GM12878 (cell line): ENCODE data around the gene KIF23. TPM values are rescaled to one million over a fixed set of nuclear protein-coding genes. Genes with fewer than 3 reads are reported as not detected.

Experiments
- ATAC-seq: fragments of 200-7000 bp; cut with Tn5 transposase; 3 replicates; pipeline ENCODE4 v1.9.1; 2020; ENCODE audit warnings: mild to moderate bottlenecking, moderate library complexity
- BruUV-seq: library from RNA; stranded (reverse); fragments of 400-500 nt; replicated peaks from 2 replicates; lab custom pipeline; 2021; lab: Mats Ljungman, UMichigan
- CTCF ChIA-PET: fragments of 300-600 bp; sonication (Branson Sonifier 250); formaldehyde crosslinking; extraction: SDS; loops from one replicate; lab custom pipeline; 2021; ENCODE audit warnings: inconsistent platforms; lab: Yijun Ruan, JAX
- POLR2A ChIA-PET: fragments of 350-600 bp; formaldehyde crosslinking; extraction: SDS; loops from one replicate; lab custom pipeline; 2021; ENCODE audit warnings: inconsistent platforms; lab: Charles Lee
- RAD21 ChIA-PET: fragments of 300-600 bp; sonication (Branson Sonifier 250); formaldehyde crosslinking; loops from one replicate; lab custom pipeline; 2023; ENCODE audit warnings: antibody characterized with exemption; ENCODE audit not compliant: unreplicated experiment; lab: Charles Lee
- SMC1A ChIA-PET: fragments of 300-600 bp; sonication (Branson Sonifier 250); formaldehyde crosslinking; loops from one replicate; lab custom pipeline; 2023; ENCODE audit not compliant: unreplicated experiment, uncharacterized antibody; lab: Charles Lee
- DNase-seq: peaks from one replicate; pipeline ENCODE4 v3.0.0-alpha.2; 2011; ENCODE audit warnings: low read depth, low spot score
- FAIRE-seq: peaks from 3 replicates; lab custom pipeline; 2011; peaks lifted over from hg19 to GRCh38; lab: Jason Lieb, UNC
- H2AFZ ChIP-seq: 2 replicates; pipeline ENCODE4 v1.6.0; 2011; ENCODE audit warnings: low read depth, low read length, control low read depth; ENCODE audit not compliant: control insufficient read depth
- H3K27ac ChIP-seq: 2 replicates; pipeline ENCODE4 v1.5.1; 2011; ENCODE audit warnings: control low read depth; ENCODE audit not compliant: control insufficient read depth, insufficient read depth
- H3K27me3 ChIP-seq, 2 experiments: replicated peaks in 1 of 2; 2 replicates each; pipeline versions ENCODE4 v1.6.0 to v1.6.1; 2011; ENCODE audit warnings: low read length in 1 of 2; ENCODE audit not compliant: control insufficient read depth in 2 of 2, insufficient read depth in 2 of 2
- H3K36me3 ChIP-seq, 2 experiments: 2 replicates each; pipeline ENCODE4 v1.5.1; 2011; ENCODE audit warnings: low read length in 1 of 2; ENCODE audit not compliant: control insufficient read depth in 2 of 2, insufficient read depth in 2 of 2
- H3K4me1 ChIP-seq: 2 replicates; pipeline ENCODE4 v1.6.1; 2011; ENCODE audit warnings: mild to moderate bottlenecking, low read length, moderate library complexity, mixed read lengths; ENCODE audit not compliant: control insufficient read depth, insufficient read depth
- H3K4me2 ChIP-seq: 2 replicates; pipeline ENCODE4 v1.6.0; 2011; ENCODE audit warnings: control low read depth; ENCODE audit not compliant: control insufficient read depth, insufficient read depth
- H3K4me3 ChIP-seq: fragments of 200-600 bp; sonication (generic); 2 replicates; pipeline ENCODE4 v1.5.1; 2016
- H3K79me2 ChIP-seq: 2 replicates; pipeline ENCODE4 v1.6.0; 2011; ENCODE audit warnings: low read length; ENCODE audit not compliant: control insufficient read depth, insufficient read depth
- H3K9ac ChIP-seq: 2 replicates; pipeline ENCODE4 v1.8.0; 2011; ENCODE audit warnings: low read length, control low read depth, mixed read lengths; ENCODE audit not compliant: control insufficient read depth, insufficient read depth
- H3K9me3 ChIP-seq: replicated peaks from 3 replicates; pipeline ENCODE4 v1.5.1; 2011; ENCODE audit warnings: mild to moderate bottlenecking, low read length; ENCODE audit not compliant: control insufficient read depth, insufficient read depth
- H4K20me1 ChIP-seq: 2 replicates; pipeline ENCODE4 v1.6.0; 2011; ENCODE audit not compliant: control insufficient read depth, insufficient read depth
- BHLHE40 ChIP-seq, 2 experiments: fragments of 450-650 bp in 1 of 2; IDR thresholded peaks; 2 replicates each; pipeline ENCODE4 v1.6.1; 2011 to 2017; ENCODE audit warnings: low read depth in 2 of 2, borderline replicate concordance in 1 of 2, improper control_type of control experiment in 1 of 2, low read length in 1 of 2, mild to moderate bottlenecking in 1 of 2
- GABPA ChIP-seq: IDR thresholded peaks from 2 replicates; pipeline ENCODE4 v1.6.1; 2014; ENCODE audit warnings: antibody characterized with exemption, low read depth, mild to moderate bottlenecking, inconsistent platforms
- MEF2A ChIP-seq: IDR thresholded peaks from 2 replicates; pipeline ENCODE4 v1.6.1; 2011; ENCODE audit warnings: low read depth, mild to moderate bottlenecking, low read length, moderate library complexity; ENCODE audit not compliant: insufficient read depth
- NR2C2 ChIP-seq: IDR thresholded peaks from 2 replicates; pipeline ENCODE4 v1.6.1; 2011; ENCODE audit warnings: borderline replicate concordance, low read depth; ENCODE audit not compliant: control insufficient read depth, insufficient read length
- RBBP5 ChIP-seq: fragments of 200-600 bp; sonication (generic); conservative IDR thresholded peaks from 2 replicates; pipeline ENCODE4 v1.6.1; 2016
- SKIL ChIP-seq: fragments of 450-650 bp; IDR thresholded peaks from 2 replicates; pipeline ENCODE4 v1.6.1; 2017; ENCODE audit warnings: mild to moderate bottlenecking, low read depth, inconsistent platforms; ENCODE audit not compliant: poor library complexity, severe bottlenecking
- SMAD1 ChIP-seq: fragments of 450-650 bp; IDR thresholded peaks from 2 replicates; pipeline ENCODE4 v1.6.1; 2018; ENCODE audit warnings: mild to moderate bottlenecking, low read depth; ENCODE audit not compliant: partially characterized antibody
- SMAD5 ChIP-seq: IDR thresholded peaks from 2 replicates; pipeline ENCODE4 v1.6.1; 2016; ENCODE audit warnings: antibody characterized with exemption, low read depth
- ZBTB40 ChIP-seq: fragments of 450-650 bp; IDR thresholded peaks from 2 replicates; pipeline ENCODE4 v1.6.1; 2016; ENCODE audit warnings: mild to moderate bottlenecking, moderate library complexity, borderline replicate concordance
- in situ Hi-C: fragments of 300-500 bp; cut with MboI; formaldehyde crosslinking; loops from 9 replicates; pipeline ENCODE4 v1.14.3; 2018; ENCODE audit warnings: mixed read lengths
- intact Hi-C: fragments of 100-400 bp; cut with micrococcal nuclease; formaldehyde crosslinking; loops from one replicate; pipeline ENCODE4 v1.14.2; 2022; ENCODE audit not compliant: unreplicated experiment
- polyA plus RNA-seq, 11 experiments: library from polyadenylated mRNA; depleted of rRNA in 4 of 11; unstranded in 6 of 11; stranded (reverse) in 5 of 11; fragments of >200 nt; fragmentation: Nextera tagmentation in 4 of 11; fragmentation: Illumina TruSeq in 1 of 11; extraction: Ambion mirVana in 4 of 11; extraction: Trizol in 1 of 11; gene quantifications; 1 replicate in 1 of 11; 2 replicates in 10 of 11; pipeline versions ENCODE4 v1.2.1 to v1.2.3, GENCODE V29; 2011 to 2016; ENCODE audit warnings: inconsistent platforms in 2 of 11, missing spikeins in 2 of 11, low read depth in 1 of 11
- total RNA-seq, 4 experiments: library from RNA; depleted of rRNA in 3 of 4; stranded (reverse); fragments of >200 nt in 3 of 4; fragmentation: Illumina TruSeq in 1 of 4; extraction: Trizol in 1 of 4; gene quantifications; 2 replicates each; pipeline versions ENCODE4 v1.2.1 to v1.2.3, GENCODE V29; 2013 to 2021

The KIF23 gene
- total and polyA plus RNA-seq, 10 of the 15 experiments (the other 5 are each of a cell fraction or from before 2014, with no cell fraction given), result 28.0 to 62.5 (median 46.6) TPM

- H3K4me2 ChIP-seq, result no peak overlapping the region
- CTCF ChIA-PET, result interaction anchor here (1.0 to 1.5 kb wide), 4 partner anchors 10 to 238 kb away, joined by 3 to 9 read pairs (median 4); no protein-coding TSS in a partner anchor
- no peak overlapping the region for H3K9ac ChIP-seq
- SMC1A ChIA-PET, result interaction anchor here (1.1 to 1.6 kb wide), 2 partner anchors 8 to 39 kb away, joined by 3 to 4 read pairs; no protein-coding TSS in a partner anchor
- DNase-seq, result no peak
- POLR2A ChIA-PET, result no interaction called here
- H4K20me1 ChIP-seq, result no peaks in the 10 kb centered on the region
- TF ChIP-seq BHLHE40 (IDR thresholded peaks at IDR 0.05; ENCODE audit: borderline replicate concordance in 1 of 2, low read depth in 2 of 2, low read length in 1 of 2) (no peak), SMAD1 (no peak), RBBP5 (no peak), NR2C2 (no peak), MEF2A (no peak), SMAD5 (no peak), ZBTB40 (no peak), SKIL (no peak), GABPA (no peak)
- TF ChIP-seq, all 136 proteins: peak for 0
- Histone ChIP-seq H2AFZ (no peak overlapping the region), H3K27me3 (0 out of 4 replicates have a peak, but pooled peaks cover 0 to 2% of the 10 kb centered on the region in 2 experiments), H3K4me3 (no peak overlapping the region), H3K36me3 (no peaks in the 10 kb centered on the region), H3K9me3 (no peaks in the 10 kb centered on the region), H3K4me1 (peaks cover 15% of the 10 kb centered on the region), H3K79me2 (peaks cover 28% of the 10 kb centered on the region), H3K27ac (no peak overlapping the region)
- no TSS peak for BruUV-seq
- intact Hi-C loops (no loop called here), in situ Hi-C loops (no loop called here)
- FAIRE-seq, result no peak
- ATAC-seq, result no peak
- RAD21 ChIA-PET, result no interaction called here
These were observed 1.9 kb upstream of the KIF23 start for GRCh38 chr15:69412274-69412673.
